ENCODE results near the gene DFFA.

DNA sequence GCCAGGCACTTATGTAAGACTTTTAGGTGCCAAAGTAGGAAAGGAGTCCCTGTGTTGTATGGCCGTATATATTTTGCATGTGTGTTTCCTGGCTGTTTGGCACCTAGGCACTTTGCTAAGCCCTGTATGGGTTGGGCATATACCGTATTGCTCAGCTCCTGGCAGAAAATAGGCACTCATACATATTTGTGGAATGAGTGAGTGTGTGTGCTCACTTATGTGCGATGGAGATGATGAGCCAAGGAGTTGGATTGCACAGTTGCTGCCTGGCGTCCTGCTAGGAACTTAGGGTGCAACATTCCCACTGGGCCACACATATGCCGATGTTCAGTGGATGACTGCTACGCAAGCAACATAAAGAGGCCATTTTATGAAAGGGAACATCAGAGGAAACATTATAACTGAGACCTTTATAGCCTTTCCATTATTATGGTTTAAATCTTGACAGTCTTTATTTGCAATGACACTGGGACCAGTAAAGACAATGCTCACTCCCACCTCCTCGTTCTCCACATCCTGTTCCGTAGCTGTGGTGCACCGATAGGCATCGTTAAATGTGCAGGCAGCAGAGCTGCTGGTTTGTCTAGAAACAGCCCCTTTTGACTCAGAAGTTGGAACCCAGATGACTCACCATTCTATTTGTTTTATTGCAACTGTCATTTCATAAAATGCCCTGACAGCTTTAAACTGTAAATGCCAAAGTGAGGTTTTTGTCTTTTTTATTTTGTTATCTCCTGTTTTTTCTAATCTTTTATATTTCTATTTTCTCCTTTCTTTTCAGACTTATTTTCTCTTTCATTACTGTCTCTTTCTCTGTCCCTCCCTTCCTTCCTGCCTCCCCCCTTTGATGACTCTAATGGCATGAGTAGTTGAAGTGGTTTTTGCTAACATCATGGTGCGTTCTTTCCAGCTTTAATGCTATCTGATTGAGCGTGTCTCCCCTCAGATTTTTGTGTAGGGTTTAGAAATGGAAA, 38.5 kb upstream of the DFFA start:
- TF ChIP-seq EZH2 (IDR thresholded peaks at IDR 0.05; ENCODE audit: insufficient read depth, poor library complexity, severe bottlenecking) (no peak), EZH2phosphoT487 (IDR thresholded peaks at IDR 0.05; ENCODE audit: insufficient read depth, low read depth) (no peak)
